GM18909 (cell line): Measurements from ENCODE around the gene SCAMP5.
A peak's percentile ranks its signal among the peaks of the same experiment; 100 is the strongest.

Experiments used
- ATAC-seq: cut with Tn5 transposase; IDR thresholded peaks from one replicate; pipeline ENCODE4 v1.9.1; 2021; ENCODE audit warnings: mild to moderate bottlenecking; ENCODE audit not compliant: unreplicated experiment, poor library complexity

The SCAMP5 gene

DNA sequence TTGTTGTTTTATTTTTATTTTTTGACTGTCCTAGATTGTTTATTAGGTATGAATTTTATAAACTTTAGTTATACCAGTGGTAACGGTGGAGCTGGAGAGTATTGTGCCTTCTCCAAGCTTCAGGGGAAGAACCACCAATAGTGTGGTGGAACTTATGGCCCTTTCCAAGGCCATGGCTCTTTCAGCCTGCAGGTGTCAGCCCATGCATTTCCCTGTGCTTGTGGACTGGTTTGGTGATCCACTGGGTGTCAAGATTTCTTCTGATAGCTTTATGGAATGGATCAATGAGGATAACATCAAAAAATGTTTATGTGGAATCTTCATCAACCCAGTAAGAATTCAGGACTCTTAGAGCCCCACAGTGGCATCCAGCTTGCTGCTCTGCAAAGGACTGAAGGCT is 19.2 kb upstream of the SCAMP5 start:
- no peak for ATAC-seq

DNA sequence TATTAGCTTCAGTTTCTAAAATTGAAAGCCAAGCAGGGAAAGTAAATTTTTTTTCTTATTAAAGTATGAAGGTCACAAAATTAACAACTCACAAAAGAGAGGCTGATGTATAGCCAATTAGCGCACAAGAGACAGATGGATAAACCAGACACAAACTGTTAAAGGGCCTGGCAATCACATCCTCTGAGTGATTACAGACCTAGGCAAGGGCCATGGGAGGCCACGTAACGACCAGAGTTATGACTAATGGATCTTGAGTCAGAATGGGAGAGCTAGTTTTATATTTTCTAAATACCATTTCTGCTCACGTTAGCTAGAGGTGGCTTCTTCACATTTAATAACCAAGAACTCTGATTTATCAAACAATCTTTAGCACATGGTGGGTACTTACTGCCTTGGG is 17.8 kb upstream of the SCAMP5 start:
- ATAC-seq = no peak

DNA sequence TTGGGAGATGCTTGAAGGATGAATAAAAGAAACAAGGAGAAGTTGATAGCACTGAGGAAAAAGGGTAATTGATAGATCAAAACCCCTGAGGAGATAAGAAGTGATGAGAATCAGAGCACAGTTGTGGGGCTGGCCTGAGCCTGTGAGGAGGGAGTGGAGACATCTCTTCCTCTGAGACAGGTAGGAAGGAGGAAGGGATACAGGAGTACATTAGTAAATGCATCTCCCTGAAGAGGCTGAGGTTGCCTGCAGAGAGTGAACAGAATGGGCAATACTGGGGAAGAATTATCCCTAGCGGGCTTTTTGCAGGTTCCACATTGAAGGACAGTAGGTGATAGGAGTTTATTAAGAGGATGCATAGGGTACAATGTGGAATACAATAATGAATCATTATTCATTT is 17.3 kb upstream of the SCAMP5 start:
- no peak for ATAC-seq

DNA sequence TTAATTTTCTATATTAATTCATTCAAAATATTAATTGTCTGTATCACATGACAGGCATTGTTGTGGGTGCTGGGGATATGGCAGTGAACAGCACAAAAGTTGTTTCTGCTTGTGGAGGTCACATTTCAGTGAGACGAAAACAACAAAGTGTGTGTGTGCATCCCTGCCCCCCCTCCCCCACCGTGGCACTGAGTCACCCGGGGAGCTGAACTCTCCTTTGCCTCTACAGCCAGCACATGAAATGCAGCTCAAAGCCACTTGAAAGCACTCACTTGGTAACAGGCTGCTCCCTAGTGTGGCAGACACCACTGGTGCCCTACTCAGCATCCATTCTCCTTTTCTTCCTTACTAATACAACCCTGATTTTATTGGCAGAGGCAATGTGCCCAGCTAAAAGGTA is 16.9 kb upstream of the SCAMP5 start:
- ATAC-seq = no peak

DNA sequence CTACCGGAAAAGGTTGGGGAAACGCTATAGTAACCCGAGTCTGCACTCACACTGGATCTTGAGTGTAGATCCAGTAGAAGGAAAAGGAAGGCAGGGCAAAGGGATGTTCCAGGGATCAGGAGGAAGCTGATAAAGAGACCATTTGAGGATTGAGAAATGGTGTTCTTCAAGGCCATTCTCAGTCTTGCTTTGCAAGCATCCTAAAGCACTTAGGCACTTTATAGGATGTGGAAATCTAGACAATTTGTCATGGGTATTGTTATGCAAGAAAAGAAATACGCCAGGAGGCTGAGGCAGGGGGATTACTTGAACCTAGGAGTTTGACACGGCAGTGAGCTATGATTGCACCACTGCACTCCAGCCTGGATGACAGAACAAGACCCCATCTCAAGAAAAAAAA is 13.2 kb upstream of the SCAMP5 start:
- no peak for ATAC-seq

DNA sequence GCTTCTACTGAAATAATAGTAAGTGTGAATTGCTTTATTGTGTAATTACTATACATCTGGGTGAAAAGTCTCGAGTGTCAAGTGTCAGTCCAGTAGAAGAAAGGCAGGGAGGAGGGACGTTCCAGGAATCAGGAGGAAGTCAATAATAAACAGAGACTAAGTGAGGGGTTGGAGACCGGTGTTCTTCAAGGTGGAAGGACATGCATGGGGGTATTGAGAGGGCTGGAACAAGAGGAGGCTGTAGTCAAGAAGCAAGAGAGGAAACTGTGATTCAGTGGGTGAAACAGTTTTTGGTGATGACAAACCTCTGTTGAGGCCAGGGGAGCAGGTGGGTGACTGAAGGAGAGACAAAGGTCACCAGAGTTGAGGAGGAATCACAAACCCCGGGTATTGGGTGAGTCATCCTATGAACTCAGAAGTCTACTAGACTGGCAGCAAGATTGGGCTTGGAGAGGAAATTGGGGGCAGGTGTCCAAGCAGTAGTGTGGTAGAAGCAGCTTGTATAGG is 11.6 kb upstream of the SCAMP5 start:
- peak; percentile 68 for ATAC-seq

DNA sequence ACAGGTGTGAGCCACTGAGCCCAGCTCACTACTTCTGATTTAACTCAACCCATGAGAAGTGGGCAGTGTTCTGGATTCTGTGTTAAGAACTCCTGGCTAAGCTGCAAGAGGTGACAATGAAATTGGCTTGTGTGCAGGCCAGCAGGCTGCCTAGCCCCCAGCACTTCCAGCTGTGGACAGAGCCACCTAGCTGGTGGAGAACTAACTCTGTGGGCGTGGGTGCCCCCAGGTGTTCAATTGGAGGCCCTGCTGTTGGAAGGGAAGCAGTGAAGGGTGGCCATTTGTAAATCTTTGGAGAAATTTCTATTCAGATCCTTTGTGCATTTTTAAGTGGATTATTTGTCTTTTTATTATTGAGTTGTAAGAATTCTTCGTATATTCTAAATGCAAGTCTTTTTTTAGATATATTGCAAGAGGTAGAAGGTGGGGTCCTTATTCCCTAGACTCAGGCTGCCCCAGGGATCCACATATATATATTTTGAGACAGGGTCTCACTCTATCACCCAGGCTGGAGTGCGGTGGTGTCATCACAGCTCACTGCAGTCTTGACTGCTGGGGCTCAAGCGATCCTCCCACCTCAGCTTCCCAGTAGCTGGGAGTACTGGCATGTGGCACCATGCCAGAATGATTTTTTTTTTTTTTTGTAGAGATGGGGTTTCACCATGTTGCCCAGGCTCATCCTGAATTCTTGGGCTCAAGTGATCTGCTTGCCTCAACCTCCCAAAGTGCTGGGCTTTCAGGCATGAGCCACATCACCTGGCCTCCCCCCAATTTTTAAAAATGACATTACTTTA is 7.2 kb upstream of the SCAMP5 start:
- no peak for ATAC-seq

DNA sequence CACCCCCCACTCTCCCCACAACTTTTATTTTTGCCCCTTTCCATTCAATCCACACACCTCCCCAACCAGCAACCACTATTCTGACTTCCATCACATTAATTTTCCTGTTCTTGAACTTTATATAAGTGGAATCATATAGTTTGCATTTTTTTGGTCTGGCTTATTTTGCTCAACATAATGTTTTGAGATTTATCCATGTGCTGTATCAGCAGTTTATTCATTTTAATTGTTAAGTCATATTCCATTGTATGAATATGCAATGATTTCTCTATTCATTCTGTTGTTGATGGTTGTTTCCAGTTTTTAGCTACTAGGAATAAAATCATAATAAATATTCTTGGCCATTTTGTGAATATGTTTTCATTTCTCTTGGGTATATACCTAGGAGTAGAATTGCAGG is 5.8 kb upstream of the SCAMP5 start:
- no peak for ATAC-seq

DNA sequence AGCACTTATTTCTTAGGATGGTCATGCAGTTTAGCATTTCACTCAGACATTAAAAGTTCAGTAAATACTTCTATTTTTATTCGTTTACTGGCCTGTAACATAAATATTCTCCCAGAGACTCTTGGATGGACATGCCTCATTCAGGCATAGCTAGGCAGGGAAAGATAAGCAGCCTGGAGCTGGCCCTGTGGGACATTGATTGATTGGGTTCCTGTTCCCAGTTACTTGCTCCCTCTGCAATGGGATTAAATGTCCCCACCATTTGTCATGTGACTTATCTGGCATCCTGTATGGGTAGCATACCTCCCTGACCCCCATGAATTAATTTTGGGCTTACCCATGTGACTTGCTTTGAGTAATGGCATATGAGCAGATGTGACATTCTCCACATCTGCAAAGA is 2.7 kb upstream of the SCAMP5 start:
- no peak for ATAC-seq

DNA sequence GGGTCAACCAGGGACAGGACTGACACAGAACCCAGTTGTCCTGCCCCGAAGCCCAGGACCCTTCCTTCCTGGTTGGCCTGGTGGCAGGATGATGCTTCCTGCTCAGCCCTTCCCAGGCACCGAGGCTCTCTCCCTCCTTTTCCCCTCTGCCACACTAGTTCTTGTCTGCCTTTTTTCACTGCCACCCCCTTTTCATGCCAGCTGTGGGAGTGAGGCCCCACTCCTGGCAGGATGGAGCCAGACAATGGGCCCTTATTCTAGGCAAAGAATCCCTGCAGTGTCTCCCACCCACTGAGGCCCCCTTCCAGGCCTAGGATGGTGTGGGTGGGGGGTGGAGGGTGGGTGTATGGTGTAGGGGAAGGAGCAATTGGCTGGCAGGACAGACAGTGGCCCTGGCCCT is 1.1 kb upstream of the SCAMP5 start:
- no peak for ATAC-seq

DNA sequence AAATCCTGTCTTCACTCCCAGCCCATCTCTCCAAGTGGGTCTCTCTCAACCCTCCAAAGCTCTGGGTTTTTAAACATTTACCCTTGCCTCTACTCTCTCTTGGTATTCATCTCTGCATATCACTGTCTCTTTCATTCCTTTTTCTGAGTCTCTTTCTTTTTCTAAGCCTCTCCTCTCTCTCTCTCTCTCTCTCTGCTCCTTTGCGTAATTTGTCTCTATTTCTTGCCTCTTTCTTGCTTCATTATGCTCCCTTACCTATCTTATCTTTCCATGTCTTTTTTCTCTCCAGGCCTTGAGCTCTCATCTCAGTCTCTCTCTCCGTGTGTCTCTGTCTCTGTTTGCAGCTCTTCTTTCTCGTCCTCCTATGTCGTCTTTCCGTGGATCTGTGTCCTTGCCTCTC is 678 bp upstream of the SCAMP5 start:
- no peak for ATAC-seq

DNA sequence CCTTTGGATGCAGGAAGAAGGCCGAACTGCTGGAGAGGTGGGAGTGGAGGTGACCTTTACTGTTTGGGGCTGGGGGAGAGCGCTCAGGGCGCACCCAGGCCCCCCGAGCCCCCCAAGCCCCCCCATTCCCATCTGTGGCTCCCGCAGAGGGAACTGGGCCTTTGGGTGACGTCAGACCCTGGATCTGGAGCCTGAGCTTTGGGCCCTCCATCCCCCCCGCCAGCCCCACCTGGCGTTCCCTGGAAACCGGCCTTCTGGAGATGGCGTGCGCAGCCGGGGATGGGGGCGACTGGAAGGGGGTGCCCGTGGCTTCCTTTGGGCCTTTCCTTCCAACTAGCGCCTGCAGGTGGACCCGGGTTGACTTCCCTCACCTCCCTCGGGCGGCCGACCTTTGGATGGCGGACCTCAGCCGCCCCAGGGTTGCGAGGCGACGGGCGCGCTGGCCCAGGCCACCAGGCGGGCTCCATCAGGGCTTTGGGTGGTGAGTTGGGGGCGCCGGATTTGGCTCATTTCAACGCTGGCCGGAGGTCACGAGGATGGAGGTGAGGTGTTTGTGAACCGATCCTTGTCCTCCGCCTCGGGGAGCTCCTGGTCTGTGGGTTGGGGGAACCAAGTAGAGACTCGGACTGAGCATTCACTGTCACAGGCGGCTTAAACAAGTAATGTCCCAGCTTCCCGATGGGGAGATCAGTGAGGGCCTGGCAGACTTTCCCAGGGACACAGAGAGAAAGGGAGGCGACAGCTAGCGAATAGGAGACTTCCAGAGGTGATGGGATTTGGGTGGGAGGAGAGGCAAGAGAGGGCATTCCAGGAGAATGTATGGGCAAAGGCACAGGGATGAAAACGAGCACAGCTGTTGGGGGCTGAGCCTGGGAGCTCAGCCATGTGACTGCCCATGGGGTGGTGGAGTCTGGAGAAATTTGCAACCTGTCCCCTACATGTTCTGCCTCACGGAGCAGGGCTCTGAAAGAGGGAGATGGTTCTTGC is 709 bp downstream of the SCAMP5 start:
- no peak for ATAC-seq

DNA sequence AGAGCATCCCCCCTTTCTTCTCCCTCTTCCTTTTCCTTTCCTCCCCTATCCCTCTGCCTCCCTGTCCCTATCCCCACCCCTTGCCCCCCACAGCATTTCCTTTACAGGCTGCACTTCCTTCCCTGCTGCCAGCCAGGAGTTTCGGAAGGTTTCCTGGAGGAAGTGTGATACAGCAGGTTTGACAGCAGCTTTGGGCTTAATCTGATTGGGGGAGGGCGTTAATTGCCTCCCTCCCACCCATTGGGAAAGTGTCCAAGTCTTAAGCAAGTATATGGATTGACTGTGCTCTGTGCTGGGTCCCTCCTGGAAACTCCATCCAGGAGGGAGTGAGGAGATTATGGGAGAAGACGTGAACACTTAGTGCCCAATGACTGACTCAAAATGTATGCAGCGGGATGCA is 1.8 kb downstream of the SCAMP5 start:
- ATAC-seq = no peak

DNA sequence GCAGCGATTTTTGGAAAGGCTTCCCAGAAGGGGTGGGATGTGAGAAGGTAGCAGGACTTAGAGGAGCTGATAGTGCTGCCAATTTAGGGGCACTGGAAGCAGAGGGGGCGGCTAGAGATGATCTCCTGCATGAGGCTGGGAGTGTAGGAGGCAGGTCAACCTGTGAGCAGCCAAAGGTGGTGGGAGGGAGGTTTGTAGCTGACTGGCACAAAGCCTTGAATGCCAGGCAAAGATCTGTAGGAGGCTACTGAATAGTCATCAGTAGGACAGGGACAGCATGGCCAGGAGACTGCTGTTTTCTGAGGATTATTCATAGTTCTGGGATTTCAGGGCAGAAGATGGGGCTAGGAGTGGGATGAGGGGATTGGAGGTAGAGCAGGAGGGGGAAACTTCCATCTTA is 2.2 kb downstream of the SCAMP5 start:
- ATAC-seq = no peak

DNA sequence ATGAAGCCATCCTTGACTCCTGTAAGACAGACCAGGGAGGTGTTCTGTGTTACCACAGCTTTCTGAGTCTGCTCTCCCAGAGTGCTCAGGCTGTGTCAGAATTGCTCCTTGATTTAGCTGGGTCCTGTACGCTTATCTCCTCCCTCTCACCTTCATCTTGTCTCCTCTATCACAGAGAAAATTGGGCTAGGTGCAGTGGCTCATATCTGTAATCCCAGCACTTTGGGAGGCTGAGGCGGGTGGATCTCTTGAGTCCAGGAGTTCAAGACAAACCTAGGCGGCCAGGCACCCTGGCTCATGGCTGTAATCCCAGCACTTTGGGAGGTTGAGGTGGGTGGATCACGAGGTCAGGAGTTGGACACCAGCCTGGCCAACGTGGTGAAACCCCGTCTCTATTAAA is 5.9 kb downstream of the SCAMP5 start:
- no peak for ATAC-seq

DNA sequence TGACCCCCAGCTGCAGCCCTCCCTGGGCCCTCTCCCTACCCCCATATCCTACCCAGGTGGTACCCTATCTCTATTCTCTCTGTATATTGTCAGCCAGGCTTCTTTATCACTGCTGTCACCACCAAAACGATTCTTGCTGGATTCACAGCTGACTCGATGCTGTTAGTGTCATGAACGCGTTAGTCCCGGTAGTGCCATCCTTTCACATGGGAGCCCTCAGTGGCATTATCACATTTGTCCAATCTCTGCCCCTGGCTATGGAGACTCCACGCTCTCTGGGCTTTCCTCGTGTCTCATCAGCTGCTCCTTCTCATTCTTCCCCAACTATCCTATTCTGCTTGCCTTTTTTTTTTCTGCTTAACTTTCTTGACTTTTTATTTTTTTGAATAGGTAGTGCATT is 7.0 kb downstream of the SCAMP5 start:
- ATAC-seq = no peak

DNA sequence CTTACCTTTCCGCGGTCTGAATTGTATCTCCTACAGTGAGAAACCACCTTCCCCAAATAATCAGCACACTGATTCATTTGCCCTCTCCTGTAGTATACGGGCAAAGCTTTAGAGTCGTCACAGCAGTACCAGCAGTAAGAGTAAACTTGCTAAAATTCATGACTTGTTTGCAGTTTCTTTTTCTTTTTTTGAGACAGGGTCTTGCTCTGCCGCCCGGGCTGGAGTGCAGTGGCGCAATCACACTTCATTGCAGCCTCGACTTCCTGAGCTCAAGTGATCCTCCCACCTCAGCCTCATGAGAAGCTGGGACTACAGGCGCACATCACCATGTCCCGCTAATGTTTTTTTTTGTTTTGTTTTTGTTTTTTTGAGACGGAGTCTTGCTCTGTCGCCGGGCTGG is 11.9 kb downstream of the SCAMP5 start:
- ATAC-seq = no peak

DNA sequence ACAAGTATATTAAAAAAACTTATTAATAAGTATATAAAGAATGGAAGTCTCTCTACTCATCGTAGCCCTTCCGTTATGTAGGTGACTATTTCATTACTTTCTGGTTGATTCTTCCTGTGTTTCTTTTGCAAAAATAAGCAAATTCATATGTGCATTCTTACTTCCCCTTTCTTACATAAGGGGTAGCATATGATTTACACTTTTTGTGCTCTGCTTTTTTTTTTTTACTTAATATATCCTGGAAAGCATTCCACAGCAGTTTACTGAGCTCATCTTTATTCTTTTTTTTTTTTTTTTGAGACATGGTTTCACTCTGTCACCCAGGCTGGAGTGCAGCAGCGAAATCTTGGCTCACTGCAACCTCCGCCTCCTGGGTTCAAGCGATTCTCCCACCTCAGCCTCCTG is 12.9 kb downstream of the SCAMP5 start:
- peak; percentile 38 for ATAC-seq

DNA sequence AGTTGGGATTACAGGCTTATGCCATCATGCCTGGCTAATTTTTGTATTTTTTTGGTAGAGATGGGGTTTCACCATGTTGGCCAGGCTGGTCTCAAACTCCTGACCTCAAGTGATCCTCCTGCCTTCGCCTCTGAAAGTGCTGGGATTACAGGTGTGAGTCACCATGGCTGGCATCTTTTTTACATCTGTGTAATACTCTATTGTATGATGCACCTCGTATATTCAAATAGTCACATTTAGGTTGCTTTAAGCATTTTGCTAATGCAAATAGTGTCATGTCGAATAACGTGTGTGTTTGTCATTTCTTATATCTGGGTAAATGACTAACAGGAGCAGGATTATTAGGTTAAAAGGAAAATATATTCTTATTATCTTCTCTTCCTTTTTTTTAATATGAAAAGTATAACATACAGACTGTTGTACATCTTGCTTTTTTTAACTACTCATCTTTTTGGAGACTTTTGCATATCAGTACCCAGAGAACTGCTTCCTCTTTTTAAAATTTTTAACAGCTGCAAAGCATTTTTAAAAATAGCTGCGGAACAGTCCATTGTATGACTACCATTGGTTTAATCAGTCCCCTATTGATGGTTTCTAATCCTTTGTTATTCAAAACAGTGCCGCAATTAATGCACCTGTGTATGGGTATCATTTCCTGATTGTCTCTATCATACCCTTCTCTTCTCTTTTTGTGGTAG is 13.4 kb downstream of the SCAMP5 start:
- peak; percentile 84 for ATAC-seq

DNA sequence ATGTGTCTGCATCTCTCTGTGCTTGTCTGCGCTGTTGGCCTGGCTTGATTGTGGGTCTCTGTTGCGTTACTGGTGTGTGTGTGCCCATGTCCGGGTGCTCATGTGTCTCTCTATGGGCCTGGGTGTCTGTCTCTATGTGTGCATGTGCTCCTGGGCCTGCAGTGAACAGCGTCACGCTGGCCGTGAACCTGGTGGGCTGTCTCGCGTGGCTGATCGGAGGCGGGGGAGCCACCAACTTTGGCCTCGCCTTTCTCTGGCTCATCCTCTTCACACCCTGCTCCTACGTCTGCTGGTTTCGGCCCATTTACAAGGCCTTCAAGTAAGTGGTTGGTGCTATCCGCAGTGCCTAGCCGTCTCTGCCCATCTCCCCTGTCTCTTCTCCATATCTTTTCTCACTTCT is 21.1 kb downstream of the SCAMP5 start:
- ATAC-seq = no peak

DNA sequence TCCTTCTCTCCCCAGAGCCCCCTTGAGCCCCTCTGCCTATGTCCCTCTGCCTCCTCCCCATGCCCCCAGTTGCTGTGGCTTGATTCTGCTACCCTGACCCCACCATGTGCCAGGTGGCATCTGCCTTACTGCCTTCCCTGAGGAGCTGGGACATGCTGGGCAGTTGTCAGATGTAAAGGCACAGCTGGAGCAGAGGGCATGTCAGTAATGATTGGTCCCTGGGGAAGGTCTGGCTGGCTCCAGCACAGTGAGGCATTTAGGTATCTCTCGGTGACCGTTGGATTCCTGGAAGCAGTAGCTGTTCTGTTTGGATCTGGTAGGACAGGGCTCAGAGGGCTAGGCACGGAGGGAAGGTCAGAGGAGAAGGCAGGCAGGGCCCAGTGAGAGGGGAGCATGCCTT is 24.6 kb downstream of the SCAMP5 start:
- no peak for ATAC-seq
